ENCODE data around the gene ANKRD26.

Gene ANKRD26

GRCh38 chr10:27099916-27100812 lies at the start of gene ANKRD26:
ANKRD26 (minus strand) TSS chr10:27100494; CDS start chr10:27100326, 168 bp downstream.
- DNase-seq (ENCODE audit: low read depth): peak; percentile 85
- TF ChIP-seq CTCF (conservative IDR thresholded peaks at IDR 0.05; ENCODE audit: low read depth, low read length): no peak
- H3K4me3 ChIP-seq (ENCODE audit: low read length): peak within 1 kb of the TSS; percentile 87

- DNase-seq (ENCODE audit: low read depth): no peak
- no peak overlapping the region for H3K4me3 ChIP-seq (ENCODE audit: low read length)
- no peak for TF ChIP-seq CTCF (conservative IDR thresholded peaks at IDR 0.05; ENCODE audit: low read depth, low read length)
These were observed 47.4 kb upstream of the ANKRD26 start for GRCh38 chr10:27147701-27148100.

- TF ChIP-seq CTCF (conservative IDR thresholded peaks at IDR 0.05; ENCODE audit: low read depth, low read length): no peak
- no peak overlapping the region for H3K4me3 ChIP-seq (ENCODE audit: low read length)
- DNase-seq (ENCODE audit: low read depth): no peak
These were observed 45.6 kb upstream of the ANKRD26 start for GRCh38 chr10:27145937-27146336.

GRCh38 chr10:27143686-27144085 lies 43.4 kb upstream of the ANKRD26 start:
- no peak for DNase-seq (ENCODE audit: low read depth)
- no peak for TF ChIP-seq CTCF (conservative IDR thresholded peaks at IDR 0.05; ENCODE audit: low read depth, low read length)

GRCh38 chr10:27138277-27138676 lies 38.0 kb upstream of the ANKRD26 start:
- no peak overlapping the region for H3K4me3 ChIP-seq (ENCODE audit: low read length)
- DNase-seq (ENCODE audit: low read depth): no peak
- no peak for TF ChIP-seq CTCF (conservative IDR thresholded peaks at IDR 0.05; ENCODE audit: low read depth, low read length)

More at GRCh38 chr10:27143686-27144085, 43.4 kb upstream of the ANKRD26 start:
- H3K4me3 ChIP-seq (ENCODE audit: low read length): no peak overlapping the region

GRCh38 chr10:27134371-27134770 lies 34.1 kb upstream of the ANKRD26 start:
- H3K4me3 ChIP-seq (ENCODE audit: low read length): no peak overlapping the region
- no peak for DNase-seq (ENCODE audit: low read depth)
- no peak for TF ChIP-seq CTCF (conservative IDR thresholded peaks at IDR 0.05; ENCODE audit: low read depth, low read length)

GRCh38 chr10:27108165-27108564 lies 7.9 kb upstream of the ANKRD26 start:
- no peak overlapping the region for H3K4me3 ChIP-seq (ENCODE audit: low read length)
- no peak for TF ChIP-seq CTCF (conservative IDR thresholded peaks at IDR 0.05; ENCODE audit: low read depth, low read length)
- DNase-seq (ENCODE audit: low read depth): no peak

Measured in retinal pigment epithelial cell (primary cell).